D721Med (cell line): ENCODE data around the gene AP2A2.

Experiments
- DNase-seq: peaks from one replicate; pipeline ENCODE4 v3.0.0; 2011; ENCODE audit warnings: low spot score; ENCODE audit not compliant: insufficient read length
- FAIRE-seq: peaks from 2 replicates; lab custom pipeline; 2011; peaks lifted over from hg19 to GRCh38; lab: Jason Lieb, UNC
- CTCF ChIP-seq: IDR thresholded peaks from 2 replicates; pipeline ENCODE4 v1.5.1; 2012; ENCODE audit warnings: mild to moderate bottlenecking, control low read depth; ENCODE audit not compliant: insufficient read depth; ENCODE audit errors: missing control alignments

Gene AP2A2

GRCh38 chr11:1035577-1036283 is 110.1 kb downstream of the AP2A2 start:
- FAIRE-seq (no peak), DNase-seq (no peak)
- no peak for TF ChIP-seq CTCF

- FAIRE-seq (no peak), DNase-seq (no peak)
Observed at GRCh38 chr11:1036303-1036923, 110.7 kb downstream of the AP2A2 start, which contains the start of gene MUC6. Gene MUC6 (minus strand): TSS chr11:1036718. CDS start chr11:1036655, 63 bp downstream.

GRCh38 chr11:1036931-1037330 is 111.3 kb downstream of the AP2A2 start:
- no peak for DNase-seq
- no peak for TF ChIP-seq CTCF
- no peak for FAIRE-seq

More at GRCh38 chr11:1036303-1036923, 110.7 kb downstream of the AP2A2 start, which contains the start of gene MUC6:
- no peak for TF ChIP-seq CTCF

- FAIRE-seq (no peak), DNase-seq (no peak)
- no peak for TF ChIP-seq CTCF
Observed at GRCh38 chr11:1037506-1038055, 111.9 kb downstream of the AP2A2 start.

GRCh38 chr11:1038361-1038760 is 112.7 kb downstream of the AP2A2 start:
- DNase-seq (no peak), FAIRE-seq (no peak)
- TF ChIP-seq CTCF, result no peak

- TF ChIP-seq CTCF, result no peak
- no peak for FAIRE-seq
- no peak for DNase-seq
Observed at GRCh38 chr11:1038921-1039320, 113.3 kb downstream of the AP2A2 start.
